Measurements from ENCODE around the gene DAB2IP. TPM values are rescaled to one million over a fixed set of nuclear protein-coding genes. Genes with fewer than 3 reads are reported as not detected.

The DAB2IP gene
- total RNA-seq, 2 experiments from 2014 or later, result 0.18 to 0.33 TPM

GRCh38 chr9:121823451-121824169 lies 172.2 kb downstream of the DAB2IP start:
- Mint-ChIP-seq H3K4me1 (no peaks in the 10 kb centered on the region), H3K27ac (no peak overlapping the region), H3K4me3 (no peak overlapping the region), H3K9me3 (no peaks in the 10 kb centered on the region), H3K36me3 (no peaks in the 10 kb centered on the region), H3K27me3 (no peaks in the 10 kb centered on the region)
- DNase-seq, result no peak

GRCh38 chr9:121824651-121825030 lies 173.2 kb downstream of the DAB2IP start:
- DNase-seq, result no peak
- Mint-ChIP-seq H3K9me3 (no peaks in the 10 kb centered on the region), H3K4me1 (no peaks in the 10 kb centered on the region), H3K4me3 (no peak overlapping the region), H3K36me3 (no peaks in the 10 kb centered on the region), H3K27me3 (no peaks in the 10 kb centered on the region), H3K27ac (no peak overlapping the region)

GRCh38 chr9:121825031-121825691 lies 173.7 kb downstream of the DAB2IP start:
- Mint-ChIP-seq H3K4me1 (no peaks in the 10 kb centered on the region), H3K27ac (no peak overlapping the region), H3K36me3 (no peaks in the 10 kb centered on the region), H3K27me3 (no peaks in the 10 kb centered on the region), H3K4me3 (no peak overlapping the region), H3K9me3 (no peaks in the 10 kb centered on the region)
- no peak for DNase-seq

GRCh38 chr9:121826711-121827110 lies 175.3 kb downstream of the DAB2IP start:
- Mint-ChIP-seq H3K27me3 (no peaks in the 10 kb centered on the region), H3K36me3 (no peaks in the 10 kb centered on the region), H3K27ac (no peak overlapping the region), H3K4me1 (no peaks in the 10 kb centered on the region), H3K4me3 (no peak overlapping the region), H3K9me3 (no peaks in the 10 kb centered on the region)
- DNase-seq, result no peak

- no peaks in the 10 kb centered on the region for H3K9me3 Mint-ChIP-seq
- H3K27ac Mint-ChIP-seq, result no peak overlapping the region
- no peak for DNase-seq
- H3K4me3 Mint-ChIP-seq, result no peak overlapping the region
- H3K4me1 Mint-ChIP-seq, result no peaks in the 10 kb centered on the region
- H3K36me3 Mint-ChIP-seq, result no peaks in the 10 kb centered on the region
- no peaks in the 10 kb centered on the region for H3K27me3 Mint-ChIP-seq
These were observed 176.0 kb downstream of the DAB2IP start for GRCh38 chr9:121827251-121827967.

GRCh38 chr9:121830441-121831140 lies 179.2 kb downstream of the DAB2IP start:
- Mint-ChIP-seq H3K27me3 (no peaks in the 10 kb centered on the region), H3K9me3 (no peaks in the 10 kb centered on the region), H3K4me1 (no peaks in the 10 kb centered on the region), H3K36me3 (no peaks in the 10 kb centered on the region), H3K4me3 (no peak overlapping the region), H3K27ac (no peak overlapping the region)
- no peak for DNase-seq

GRCh38 chr9:121831869-121832268 lies 180.4 kb downstream of the DAB2IP start:
- H3K27me3 Mint-ChIP-seq, result no peaks in the 10 kb centered on the region
- no peaks in the 10 kb centered on the region for H3K36me3 Mint-ChIP-seq
- no peak for DNase-seq
- H3K4me1 Mint-ChIP-seq, result no peaks in the 10 kb centered on the region
- H3K9me3 Mint-ChIP-seq, result no peaks in the 10 kb centered on the region
- no peak overlapping the region for H3K27ac Mint-ChIP-seq
- H3K4me3 Mint-ChIP-seq, result no peak overlapping the region

- Mint-ChIP-seq H3K9me3 (no peaks in the 10 kb centered on the region), H3K27ac (no peak overlapping the region)
These were observed 181.6 kb downstream of the DAB2IP start for GRCh38 chr9:121833061-121833460.

More at GRCh38 chr9:121833061-121833460, 181.6 kb downstream of the DAB2IP start:
- H3K36me3 Mint-ChIP-seq, result no peaks in the 10 kb centered on the region
- DNase-seq, result no peak
- no peaks in the 10 kb centered on the region for H3K27me3 Mint-ChIP-seq
- H3K4me1 Mint-ChIP-seq, result no peaks in the 10 kb centered on the region
- H3K4me3 Mint-ChIP-seq, result no peak overlapping the region

Other genes with a start within 250 kb of the DAB2IP start
- gene GGTA1, start 151.8 kb upstream of the DAB2IP start, total RNA-seq, result not detected

Measured in activated naive CD8-positive, alpha-beta T cell treated with anti-CD3 and anti-CD28 coated beads for 36 hours (primary cell).